Measurements from ENCODE around the gene FERMT2. TPM values are rescaled to one million over a fixed set of nuclear protein-coding genes. Genes with fewer than 3 reads are reported as not detected.

Gene FERMT2
- total and polyA plus RNA-seq, 5 experiments from 2014 or later, result 0.27 to 0.52 TPM; not detected in 3

DNA sequence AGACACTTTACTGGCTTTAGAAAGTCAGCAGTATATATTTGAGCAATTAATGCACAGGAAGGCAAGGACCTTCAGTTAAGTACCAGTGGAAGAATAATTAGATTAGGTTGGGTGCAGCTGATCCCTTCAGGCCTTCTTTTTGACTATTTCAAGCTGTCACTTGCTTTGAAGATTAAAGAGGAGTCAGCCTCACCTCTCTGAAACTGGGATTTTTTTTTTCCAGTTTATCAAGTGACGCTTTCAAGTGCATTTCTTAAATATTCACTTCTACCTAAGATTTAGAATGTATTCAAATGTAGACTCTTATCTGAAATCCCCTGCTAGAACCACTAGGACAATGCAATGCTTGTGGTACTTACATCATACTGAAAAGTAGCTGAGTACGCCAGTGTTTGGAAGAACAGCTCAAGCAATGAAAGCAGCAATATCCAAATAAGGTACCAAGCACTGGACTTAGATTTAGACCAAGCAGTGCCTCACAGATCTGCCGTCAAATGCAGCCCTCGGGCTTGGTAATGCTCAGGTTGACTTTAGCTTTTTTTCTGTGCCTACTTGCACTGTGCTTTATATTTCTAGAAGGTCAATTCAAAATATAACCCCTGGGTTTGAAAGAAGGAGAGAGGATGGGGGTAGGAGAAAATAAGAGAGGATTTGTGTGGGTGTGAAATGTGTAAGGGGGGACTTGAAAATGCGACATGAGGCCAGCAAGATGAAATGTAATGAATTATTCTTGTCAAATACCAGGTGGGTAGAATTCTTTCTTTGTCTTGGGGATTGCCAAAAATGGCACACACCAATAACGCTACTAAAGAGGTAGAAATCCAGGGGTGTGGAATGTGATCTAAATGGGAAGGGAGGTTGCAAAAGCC lies 3.7 kb upstream of the FERMT2 start:
- no peak overlapping the region for H3K4me3 Mint-ChIP-seq
- peaks cover 0 to 6% (median 0%) of the 10 kb centered on the region in 3 donors for H3K36me3 Mint-ChIP-seq
- POLR2A ChIA-PET, result no interaction called here
- H3K9me3 Mint-ChIP-seq, result peaks cover 0 to 2% (median 0%) of the 10 kb centered on the region in 9 donors
- DNase-seq, result no peak
- peak overlapping the region in 1 of 10 donors; percentile 49 for H3K27ac Mint-ChIP-seq
- peaks cover 13 to 16% (median 15%) of the 10 kb centered on the region in 4 donors for H3K4me1 Mint-ChIP-seq
- H3K27me3 Mint-ChIP-seq, result peaks cover 9 to 23% (median 17%) of the 10 kb centered on the region in 5 donors
- ATAC-seq, result no peak

DNA sequence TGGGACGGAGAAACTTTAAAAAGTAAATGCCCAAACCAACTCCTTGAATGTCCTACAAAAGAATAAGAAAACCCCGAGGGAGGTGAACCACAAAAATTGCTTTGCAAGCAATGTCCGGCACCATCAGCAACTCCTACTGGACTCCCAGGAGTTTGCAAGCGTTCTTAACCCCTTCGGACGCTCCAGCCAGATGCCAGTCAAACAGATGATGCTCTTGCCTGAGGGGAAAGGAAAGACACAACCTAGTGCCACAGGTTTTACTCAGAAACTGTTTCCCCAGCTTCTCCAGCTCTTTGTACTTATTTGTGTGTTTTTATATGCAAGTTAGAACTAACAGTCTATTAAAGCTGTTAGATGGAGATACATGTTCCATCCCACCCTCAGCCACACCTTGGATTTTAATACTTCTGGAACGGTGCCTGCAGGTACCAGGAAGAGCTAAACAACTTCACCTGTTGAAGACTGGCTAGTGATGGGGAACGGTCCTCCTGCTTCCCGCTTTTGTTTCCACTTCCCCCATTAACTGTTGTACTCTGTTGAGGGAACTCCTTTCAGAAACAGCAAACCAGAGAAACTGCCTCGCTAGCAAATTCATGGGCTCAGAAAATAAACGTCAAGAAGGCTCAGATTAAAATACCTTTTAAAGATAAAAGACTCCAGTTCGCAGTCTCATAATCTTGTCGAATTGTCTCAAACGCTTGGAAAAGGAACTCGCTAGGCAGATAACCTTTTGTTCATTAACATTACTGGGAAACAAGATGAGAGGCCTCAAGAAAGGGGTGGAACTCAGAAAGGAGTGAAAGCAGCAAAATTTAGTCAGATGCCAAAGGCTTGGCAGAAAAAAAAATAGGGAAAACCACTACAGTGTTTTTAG lies 1.1 kb upstream of the FERMT2 start:
- Mint-ChIP-seq H3K4me1 (peaks cover 17 to 22% (median 21%) of the 10 kb centered on the region in 4 donors), H3K9me3 (peaks cover 0 to 5% (median 0%) of the 10 kb centered on the region in 9 donors), H3K4me3 (peak overlapping the region; percentile 56 to 83 (median 66)), H3K27ac (peak overlapping the region in 1 of 10 donors; percentile 29), H3K36me3 (peaks cover 0 to 9% (median 1%) of the 10 kb centered on the region in 3 donors), H3K27me3 (peaks cover 26 to 47% (median 39%) of the 10 kb centered on the region in 5 donors)
- ATAC-seq, result no peak
- DNase-seq, result peak in 2 of 10 donors; percentile 9 to 17
- POLR2A ChIA-PET, result no interaction called here

DNA sequence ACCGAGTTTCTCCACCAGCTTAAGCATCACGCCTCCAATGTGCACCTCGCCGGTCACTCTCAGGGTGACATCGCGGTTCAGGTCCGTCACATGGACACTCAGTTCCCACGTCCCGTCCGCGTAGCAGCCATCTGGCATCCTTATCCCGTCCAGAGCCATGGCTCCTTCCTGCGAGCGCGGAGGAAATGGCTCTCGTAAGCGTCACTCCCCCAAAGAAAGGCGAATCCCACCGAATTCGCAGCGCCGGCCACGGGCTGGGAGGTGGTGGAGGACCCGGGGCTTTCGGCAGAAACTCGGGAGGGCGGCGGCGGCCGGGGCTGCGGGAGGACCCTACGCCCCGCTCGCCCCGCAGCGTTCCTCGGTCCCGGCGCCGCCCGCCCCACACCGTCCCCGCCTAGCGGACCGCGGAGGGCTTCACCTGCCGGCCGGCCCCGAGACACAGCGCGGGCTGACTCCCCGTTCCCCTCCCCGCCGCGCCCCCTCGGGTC lies 396 bp downstream of the FERMT2 start:
- peaks cover 0 to 5% (median 0%) of the 10 kb centered on the region in 9 donors for H3K9me3 Mint-ChIP-seq
- POLR2A ChIA-PET, result no interaction called here
- H3K4me3 Mint-ChIP-seq, result peak overlapping the region; percentile 65 to 89 (median 78)
- peaks cover 17 to 22% (median 21%) of the 10 kb centered on the region in 4 donors for H3K4me1 Mint-ChIP-seq
- peaks cover 29 to 59% (median 51%) of the 10 kb centered on the region in 5 donors for H3K27me3 Mint-ChIP-seq
- peak; percentile 57 to 65 for ATAC-seq
- DNase-seq, result peak in 6 of 10 donors; percentile 5 to 61 (median 22)
- H3K27ac Mint-ChIP-seq, result peak overlapping the region in 1 of 10 donors; percentile 71
- peaks cover 0 to 9% (median 3%) of the 10 kb centered on the region in 3 donors for H3K36me3 Mint-ChIP-seq

DNA sequence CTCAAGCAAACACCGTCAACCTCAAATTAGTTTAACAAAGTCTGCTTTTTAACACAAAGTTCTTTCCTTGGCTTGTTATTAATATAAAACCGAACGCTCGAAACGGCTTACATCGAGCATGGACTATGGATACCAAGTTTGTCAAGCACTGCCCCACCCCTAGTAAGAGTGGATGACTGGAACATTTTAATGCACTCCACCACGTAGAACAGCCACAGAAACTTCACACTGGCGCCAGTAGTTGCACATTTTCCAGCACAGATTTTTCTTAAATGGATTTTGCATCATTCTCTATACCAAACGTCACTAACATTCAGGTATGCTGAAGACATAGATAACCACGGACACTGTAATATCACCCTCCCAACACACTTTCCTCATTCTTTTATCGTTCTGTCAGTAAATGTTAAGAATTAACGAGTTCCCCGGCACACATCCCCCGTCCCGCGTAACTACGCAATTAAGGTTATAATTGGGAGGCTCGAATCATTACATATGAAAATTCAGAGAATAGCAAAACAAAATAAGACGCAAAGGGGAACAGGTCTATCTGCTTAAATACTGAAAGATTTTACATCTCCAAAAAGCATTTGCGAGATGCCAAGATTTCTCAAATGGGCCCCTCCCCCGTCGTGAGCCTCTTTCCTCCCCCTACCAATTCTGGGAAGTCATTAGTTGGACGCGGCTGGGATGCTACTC lies 990 bp downstream of the FERMT2 start:
- Mint-ChIP-seq H3K4me1 (peaks cover 17 to 22% (median 21%) of the 10 kb centered on the region in 4 donors), H3K4me3 (peak overlapping the region; percentile 65 to 89 (median 78)), H3K9me3 (peaks cover 0 to 5% (median 0%) of the 10 kb centered on the region in 9 donors), H3K36me3 (peaks cover 0 to 9% (median 4%) of the 10 kb centered on the region in 3 donors), H3K27me3 (peaks cover 31 to 62% (median 53%) of the 10 kb centered on the region in 5 donors), H3K27ac (peak overlapping the region in 3 of 10 donors; percentile 2 to 71 (median 45))
- POLR2A ChIA-PET, result no interaction called here
- DNase-seq, result peak in 3 of 10 donors; percentile 18 to 24 (median 20)
- peak; percentile 18 to 29 for ATAC-seq

DNA sequence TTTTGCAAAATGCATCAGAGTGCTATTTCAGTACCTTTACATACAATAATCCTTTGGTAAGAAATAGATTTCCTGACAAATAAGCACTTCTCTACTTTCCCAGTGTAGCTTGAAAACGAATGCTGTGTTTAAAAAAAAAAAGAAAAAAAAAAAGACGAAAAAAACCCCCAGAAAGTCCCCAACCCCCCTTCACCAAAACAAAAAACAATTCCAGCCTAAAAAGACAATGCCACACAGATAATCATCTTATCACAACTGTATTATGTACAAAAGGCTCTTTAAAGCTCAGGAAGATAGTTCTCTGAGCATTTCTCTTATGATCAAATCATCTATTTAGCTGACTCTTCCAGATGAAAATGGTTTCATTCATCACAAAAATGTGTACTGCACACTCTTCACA lies 1.6 kb downstream of the FERMT2 start:
- POLR2A ChIA-PET, result interaction anchor here (0.6 kb wide), 3 partner anchors 10 to 254 kb away, joined by 3 read pairs; partner anchors contain the start of gene ERO1A
- DNase-seq (no peak), ATAC-seq (no peak)
- Mint-ChIP-seq H3K4me1 (peaks cover 17 to 22% (median 21%) of the 10 kb centered on the region in 4 donors), H3K36me3 (peaks cover 0 to 9% (median 4%) of the 10 kb centered on the region in 3 donors), H3K9me3 (peaks cover 0 to 5% (median 0%) of the 10 kb centered on the region in 9 donors), H3K27me3 (peaks cover 31 to 62% (median 53%) of the 10 kb centered on the region in 5 donors), H3K27ac (peak overlapping the region in 1 of 10 donors; percentile 60), H3K4me3 (peak overlapping the region in 9 of 10 donors; percentile 2 to 88 (median 75))

DNA sequence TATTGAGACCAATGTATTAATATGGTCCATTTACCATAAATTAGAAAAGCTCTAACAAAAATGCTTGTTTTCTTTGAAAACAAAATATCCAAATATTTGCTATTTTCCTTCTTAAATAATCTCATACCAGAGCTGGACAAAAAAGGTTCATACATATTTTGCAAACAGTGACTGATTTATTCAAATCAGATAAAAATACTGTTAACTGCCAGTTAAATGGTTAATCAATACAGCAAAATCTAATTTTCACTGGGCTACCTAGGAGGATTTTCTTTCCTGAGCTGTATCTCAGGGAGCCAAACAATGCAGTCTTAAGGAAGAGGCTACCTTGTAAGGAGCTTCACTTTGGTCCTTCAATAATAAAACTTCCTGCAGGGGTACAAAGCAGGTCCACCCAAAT lies 2.0 kb downstream of the FERMT2 start:
- H3K27me3 Mint-ChIP-seq, result peaks cover 31 to 64% (median 53%) of the 10 kb centered on the region in 5 donors
- peak overlapping the region in 1 of 10 donors; percentile 82 for H3K4me3 Mint-ChIP-seq
- peaks cover 0 to 9% (median 4%) of the 10 kb centered on the region in 3 donors for H3K36me3 Mint-ChIP-seq
- DNase-seq, result no peak
- H3K27ac Mint-ChIP-seq, result no peak overlapping the region
- H3K9me3 Mint-ChIP-seq, result peaks cover 0 to 5% (median 0%) of the 10 kb centered on the region in 9 donors
- peaks cover 17 to 22% (median 21%) of the 10 kb centered on the region in 4 donors for H3K4me1 Mint-ChIP-seq
- no peak for ATAC-seq
- POLR2A ChIA-PET, result interaction anchor here (0.6 to 1.1 kb wide), 4 partner anchors 10 to 253 kb away, joined by 3 to 4 read pairs (median 3); partner anchors contain the start of gene ERO1A

DNA sequence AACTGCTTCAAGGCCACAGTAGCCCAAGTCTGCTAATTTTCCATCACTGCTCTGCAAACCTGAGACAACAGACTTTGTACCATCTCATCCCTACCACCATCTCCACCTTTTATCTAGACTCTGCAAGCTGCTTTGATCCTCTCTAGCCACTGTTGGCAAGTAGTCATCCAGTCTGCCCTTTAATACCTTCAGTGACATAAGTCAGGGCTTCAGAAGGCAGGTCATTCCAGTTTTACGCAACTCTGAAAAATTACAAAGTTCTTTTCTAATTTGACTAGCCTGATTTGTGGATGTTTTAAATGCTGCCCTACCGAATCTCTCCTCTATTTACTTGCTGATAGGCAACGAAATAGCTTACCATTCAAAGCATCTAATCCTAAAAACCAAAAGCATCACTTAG lies 2.8 kb downstream of the FERMT2 start:
- POLR2A ChIA-PET, result interaction anchor here (1.1 kb wide), 1 partner anchor 29 kb away, joined by 4 read pairs; no protein-coding TSS in a partner anchor

DNA sequence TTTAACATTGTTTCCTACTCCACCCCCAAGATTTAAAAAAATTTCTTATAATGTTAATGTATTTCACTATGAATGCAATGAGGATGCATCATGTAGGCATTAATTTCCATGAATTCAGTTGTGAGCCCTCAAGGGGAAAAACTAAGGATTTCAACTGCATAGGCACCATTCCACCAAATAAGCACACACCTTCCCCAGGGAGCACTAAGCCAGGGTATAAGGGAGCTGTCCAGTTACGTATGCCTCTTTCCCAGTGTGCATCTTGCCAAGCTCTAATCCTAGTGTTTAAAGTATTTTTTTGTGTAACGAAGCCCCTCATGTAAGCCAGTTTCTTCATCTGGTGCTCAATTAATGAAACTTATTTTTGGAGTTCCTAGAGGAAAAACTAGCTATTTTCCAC lies 6.6 kb downstream of the FERMT2 start:
- ATAC-seq (no peak), DNase-seq (no peak)
- peaks cover 0 to under 1% (median 0%) of the 10 kb centered on the region in 9 donors for H3K9me3 Mint-ChIP-seq
- POLR2A ChIA-PET, result no interaction called here
- H3K27me3 Mint-ChIP-seq, result peaks cover 20 to 44% (median 28%) of the 10 kb centered on the region in 5 donors
- peaks cover under 1 to 3% (median 2%) of the 10 kb centered on the region in 4 donors for H3K4me1 Mint-ChIP-seq
- H3K36me3 Mint-ChIP-seq, result peaks cover 0 to 4% (median under 1%) of the 10 kb centered on the region in 3 donors
- H3K4me3 Mint-ChIP-seq, result no peak overlapping the region
- H3K27ac Mint-ChIP-seq, result no peak overlapping the region

More for the DNA sequence above, 2.8 kb downstream of the FERMT2 start:
- Mint-ChIP-seq H3K27ac (no peak overlapping the region), H3K36me3 (peaks cover 0 to 9% (median 4%) of the 10 kb centered on the region in 3 donors), H3K4me3 (no peak overlapping the region), H3K4me1 (peaks cover 17 to 22% (median 21%) of the 10 kb centered on the region in 4 donors), H3K9me3 (peaks cover 0 to 5% (median 0%) of the 10 kb centered on the region in 9 donors), H3K27me3 (peaks cover 31 to 64% (median 53%) of the 10 kb centered on the region in 5 donors)
- DNase-seq, result no peak
- ATAC-seq, result no peak

DNA sequence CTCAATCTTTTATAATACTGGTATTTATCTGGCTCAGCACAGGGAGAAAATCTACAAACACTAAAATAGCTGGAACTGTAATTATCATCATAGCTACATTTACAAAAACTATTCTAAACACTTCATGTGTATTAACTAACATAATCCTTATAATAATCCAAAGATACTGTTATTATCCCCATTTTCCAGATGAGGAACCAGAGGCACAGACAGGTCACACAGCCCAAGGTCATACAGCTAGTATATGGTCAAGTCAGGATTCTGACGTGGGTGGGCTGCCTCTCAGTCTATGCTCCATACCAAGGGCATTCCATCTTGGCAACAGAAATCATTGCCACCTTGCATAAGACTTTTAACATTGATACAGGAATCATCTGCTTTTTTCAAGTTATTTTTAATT lies 11.4 kb downstream of the FERMT2 start:
- POLR2A ChIA-PET, result interaction anchor here (0.6 kb wide), 1 partner anchor 10 kb away, joined by 3 read pairs; no protein-coding TSS in a partner anchor
- peaks cover 4 to 9% (median 6%) of the 10 kb centered on the region in 5 donors for H3K27me3 Mint-ChIP-seq
- no peaks in the 10 kb centered on the region for H3K4me1 Mint-ChIP-seq
- no peaks in the 10 kb centered on the region for H3K9me3 Mint-ChIP-seq
- DNase-seq (no peak), ATAC-seq (no peak)
- no peak overlapping the region for H3K4me3 Mint-ChIP-seq
- H3K27ac Mint-ChIP-seq, result no peak overlapping the region
- no peaks in the 10 kb centered on the region for H3K36me3 Mint-ChIP-seq

DNA sequence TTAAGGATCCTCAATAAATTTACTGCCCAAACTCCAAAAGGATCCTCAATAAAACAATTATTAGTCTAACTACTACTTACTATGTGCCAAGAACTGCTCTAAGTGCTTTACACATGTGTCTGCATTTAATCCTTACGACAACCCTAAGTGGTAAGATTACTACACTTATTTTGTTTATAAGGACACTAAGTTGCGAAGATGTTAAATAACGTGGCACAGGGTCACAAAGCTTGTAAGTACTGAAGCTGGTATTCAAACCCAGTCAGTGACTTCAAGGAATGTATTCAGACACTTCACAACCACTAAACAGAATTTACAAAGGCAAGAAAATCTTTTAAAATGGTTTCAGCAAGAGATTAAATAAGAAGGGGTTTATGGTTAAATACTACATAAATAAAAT lies 13.0 kb downstream of the FERMT2 start:
- no peak overlapping the region for H3K27ac Mint-ChIP-seq
- POLR2A ChIA-PET, result no interaction called here
- no peaks in the 10 kb centered on the region for H3K9me3 Mint-ChIP-seq
- no peaks in the 10 kb centered on the region for H3K36me3 Mint-ChIP-seq
- H3K4me1 Mint-ChIP-seq, result no peaks in the 10 kb centered on the region
- no peak for ATAC-seq
- H3K4me3 Mint-ChIP-seq, result no peak overlapping the region
- H3K27me3 Mint-ChIP-seq, result peaks cover 4 to 9% (median 4%) of the 10 kb centered on the region in 5 donors
- DNase-seq, result no peak

DNA sequence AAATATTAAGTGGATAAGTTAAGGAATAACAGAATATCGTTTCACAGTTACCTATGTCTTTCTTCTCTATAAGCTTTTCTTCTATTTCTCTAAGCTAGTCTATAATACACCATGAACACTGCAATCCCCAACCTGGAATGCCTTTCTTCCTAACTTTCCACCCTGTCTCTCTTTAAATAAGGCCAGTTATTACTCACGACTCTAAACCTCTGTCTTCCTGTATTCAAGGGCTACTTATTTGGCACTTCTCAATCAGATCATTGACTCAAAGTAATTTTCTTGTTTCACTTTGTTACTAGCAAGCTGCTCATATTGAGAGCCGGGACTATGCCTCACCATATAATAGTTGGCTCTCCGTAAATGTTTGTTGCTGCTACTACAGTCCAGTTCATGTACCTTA lies 13.5 kb downstream of the FERMT2 start:
- Mint-ChIP-seq H3K4me1 (no peaks in the 10 kb centered on the region), H3K9me3 (no peaks in the 10 kb centered on the region), H3K27ac (no peak overlapping the region), H3K27me3 (peaks cover 4 to 9% (median 4%) of the 10 kb centered on the region in 5 donors), H3K4me3 (no peak overlapping the region), H3K36me3 (no peaks in the 10 kb centered on the region)
- POLR2A ChIA-PET, result no interaction called here
- no peak for DNase-seq
- ATAC-seq, result no peak

Data from naive thymus-derived CD8-positive, alpha-beta T cell (primary cell).